GM19467 (cell line): ENCODE data around the gene DPP6.
"Not testable (repeated sequence)": the region's sequence is repeated elsewhere in the genome, so short reads cannot be mapped to it uniquely, and the experiment has no call there.

Source experiments
- ATAC-seq: cut with Tn5 transposase; IDR thresholded peaks from one replicate; pipeline ENCODE4 v1.9.1; 2021; ENCODE audit warnings: mild to moderate bottlenecking, moderate library complexity; ENCODE audit not compliant: unreplicated experiment

DPP6 gene

DNA sequence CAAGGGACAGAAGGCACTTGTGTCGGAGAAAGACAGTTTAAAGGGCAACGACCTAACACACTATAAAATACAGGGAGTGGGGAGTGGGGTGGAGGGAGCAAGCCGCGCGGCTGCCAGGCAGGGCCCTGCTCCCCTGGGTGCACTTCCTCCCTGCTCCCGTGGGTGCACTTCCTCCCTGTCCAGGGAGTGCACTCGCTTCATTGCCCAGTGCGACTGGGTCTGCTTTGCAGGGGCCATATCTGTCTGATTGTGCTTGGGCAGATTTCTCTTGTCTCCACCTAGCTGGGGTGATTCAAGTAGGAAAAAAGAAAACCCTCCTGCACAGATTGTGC is 94.5 kb downstream of the DPP6 start:
- not testable (repeated sequence) for ATAC-seq

DNA sequence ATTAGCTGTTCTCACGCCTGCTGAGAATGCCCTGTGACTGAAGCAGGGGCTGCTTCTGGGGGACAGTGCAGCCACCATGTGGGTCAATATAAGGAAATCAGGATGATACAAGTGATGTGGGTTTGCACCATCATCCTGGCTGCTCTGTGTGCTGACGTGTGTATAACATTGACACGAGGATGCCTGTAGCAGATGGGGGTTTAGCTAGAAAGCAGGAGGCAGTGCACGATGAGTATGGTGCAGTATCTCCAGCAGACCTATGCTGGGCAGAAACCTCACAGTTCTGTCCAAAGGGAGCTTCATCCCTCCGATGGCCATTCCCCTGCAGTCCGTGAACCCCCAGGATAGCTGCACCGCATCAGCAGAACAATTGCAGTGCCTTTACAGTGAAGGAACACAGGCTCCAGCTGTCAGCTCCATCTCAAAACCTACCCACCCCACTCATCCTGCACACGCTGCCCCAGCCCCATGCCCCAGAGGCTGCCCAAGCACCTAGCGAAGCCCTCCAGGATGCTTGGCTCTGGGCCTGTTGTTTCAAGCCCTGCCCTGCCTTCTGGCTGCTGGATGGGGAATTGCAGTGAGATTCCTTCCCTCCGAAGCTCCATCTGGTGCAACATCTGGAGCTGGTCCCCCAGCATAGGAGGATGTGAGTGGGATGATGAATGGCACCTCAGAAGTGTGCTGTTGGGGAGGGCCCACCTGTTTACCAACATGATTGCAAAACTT is 96.8 kb downstream of the DPP6 start:
- ATAC-seq = not testable (repeated sequence)

GRCh38 chr7:154150656-154151055 is 98.5 kb downstream of the DPP6 start:
- ATAC-seq = not testable (repeated sequence)

DNA sequence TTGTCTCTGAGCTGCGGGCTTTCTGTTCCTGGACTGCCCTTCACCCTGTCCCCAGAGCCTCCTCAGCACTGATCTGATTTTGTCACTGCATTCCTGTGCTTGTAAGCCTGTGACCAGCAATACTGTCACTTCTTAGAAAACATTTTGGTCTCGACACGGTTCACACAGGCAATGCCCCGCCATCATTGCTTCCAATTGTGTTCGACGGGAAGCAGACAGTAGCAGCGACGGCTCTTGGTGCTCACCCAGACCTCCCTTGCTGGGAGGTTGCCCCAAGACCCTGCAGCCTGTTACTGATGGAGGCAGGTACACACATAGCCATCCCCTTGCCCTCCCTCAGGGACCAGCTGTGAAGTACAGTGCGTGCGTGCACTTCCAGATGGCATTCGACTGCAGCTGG is 99.1 kb downstream of the DPP6 start:
- not testable (repeated sequence) for ATAC-seq

GRCh38 chr7:154155928-154156327 is 103.7 kb downstream of the DPP6 start:
- ATAC-seq = not testable (repeated sequence)

DNA sequence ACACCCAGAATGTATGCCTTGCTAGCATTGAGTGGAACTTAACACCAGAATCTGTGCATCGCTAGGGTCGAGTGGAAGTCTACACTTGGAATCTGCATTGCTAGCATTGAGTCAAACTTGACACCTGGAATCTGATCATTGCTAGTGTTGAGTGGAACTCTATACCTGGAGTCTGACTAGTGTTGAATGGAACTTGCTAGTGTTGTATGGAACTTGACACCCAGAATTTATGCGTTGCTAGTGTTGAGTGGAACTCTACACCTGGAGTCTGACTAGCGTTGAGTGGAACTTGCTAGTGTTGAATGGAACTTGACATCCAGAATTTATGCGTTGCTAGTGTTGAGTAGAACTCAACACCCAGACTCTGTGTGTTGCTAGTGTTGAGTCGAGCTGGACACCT is 110.7 kb downstream of the DPP6 start:
- ATAC-seq = not testable (repeated sequence)

DNA sequence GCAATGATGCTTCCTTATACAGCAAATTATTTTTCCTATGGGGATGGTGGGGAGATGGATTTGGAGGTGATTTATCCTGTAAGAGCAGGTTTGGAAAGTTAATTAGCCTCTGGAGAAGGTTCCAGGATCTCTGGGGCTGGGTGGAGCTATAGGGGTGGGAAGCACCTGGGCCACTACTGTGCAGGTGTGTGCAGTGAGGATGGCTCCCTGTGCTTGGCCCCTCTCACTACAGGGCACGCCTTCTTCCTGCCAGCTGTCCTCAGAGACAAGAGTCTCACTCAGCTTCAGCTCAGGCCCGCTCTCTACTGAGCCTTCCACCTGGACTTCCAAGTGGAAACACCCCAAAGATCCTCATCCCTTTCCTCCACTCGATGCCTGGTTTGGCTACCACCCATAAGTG is 111.4 kb downstream of the DPP6 start:
- ATAC-seq = not testable (repeated sequence)

DNA sequence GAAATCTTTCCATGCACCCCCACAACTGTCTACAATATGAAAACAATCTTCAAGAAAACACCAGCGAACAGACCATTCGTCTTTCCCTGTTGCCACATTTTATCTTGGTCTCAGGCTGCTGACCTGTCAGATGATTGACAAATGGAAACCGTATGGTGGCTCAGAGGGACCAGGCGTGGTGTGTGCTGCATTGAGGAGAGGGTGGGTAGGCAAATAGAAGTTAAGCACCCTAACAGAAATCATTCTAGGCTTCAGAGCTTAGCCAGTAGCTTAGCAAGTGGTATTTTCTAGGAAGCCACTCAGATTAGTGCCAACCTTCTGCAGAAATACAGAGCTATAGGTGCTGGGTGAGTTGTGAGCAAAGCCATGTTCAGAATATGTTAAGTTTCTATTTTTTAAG is 114.9 kb downstream of the DPP6 start:
- ATAC-seq = no peak

- ATAC-seq = no peak
Measured at GRCh38 chr7:154167807-154168206, 115.6 kb downstream of the DPP6 start.

DNA sequence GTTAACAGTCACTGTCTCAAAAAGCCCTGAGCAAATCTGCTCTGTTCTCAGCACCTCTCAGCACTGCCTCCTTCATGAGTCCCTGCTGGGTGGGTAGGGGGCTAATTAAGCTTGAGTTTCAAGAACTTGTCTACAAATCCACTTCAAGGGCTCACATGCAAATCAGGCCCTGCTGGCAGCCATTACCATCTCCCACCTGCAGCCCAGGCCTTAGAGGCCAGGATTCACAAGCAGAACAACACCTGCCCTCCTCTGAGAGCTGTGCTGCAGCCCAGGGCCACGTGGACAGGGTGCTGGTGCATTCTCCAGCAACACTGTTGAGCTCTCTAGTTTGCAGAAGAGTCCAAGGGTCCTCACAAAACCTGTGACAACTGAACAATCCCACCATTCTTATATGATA is 119.2 kb downstream of the DPP6 start:
- ATAC-seq = no peak

GRCh38 chr7:154172236-154172635 is 120.0 kb downstream of the DPP6 start:
- no peak for ATAC-seq

- no peak for ATAC-seq
Measured at GRCh38 chr7:154177584-154177983, 125.4 kb downstream of the DPP6 start.

DNA sequence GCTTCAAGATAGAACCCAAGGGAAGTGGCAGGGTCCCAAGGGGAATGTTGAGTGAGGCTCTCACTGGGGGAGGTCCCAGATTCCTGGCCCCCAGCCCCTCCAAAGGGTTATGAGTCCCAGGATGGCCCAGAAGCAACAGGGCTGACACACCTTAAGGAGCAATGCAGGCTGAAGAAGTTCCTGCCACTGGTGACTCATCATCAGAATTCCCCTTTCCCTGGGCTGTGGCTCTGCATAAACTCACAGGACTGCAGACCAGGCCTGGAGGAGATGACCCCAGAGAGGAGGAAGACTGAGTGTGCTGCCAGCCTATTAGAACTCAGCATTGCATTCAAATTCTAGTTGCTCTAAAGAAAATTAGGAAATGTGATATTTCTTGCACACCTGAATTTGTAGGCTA is 126.7 kb downstream of the DPP6 start:
- no peak for ATAC-seq

- no peak for ATAC-seq
Measured at GRCh38 chr7:154183482-154183881, 131.3 kb downstream of the DPP6 start.

GRCh38 chr7:154183946-154184345 is 131.7 kb downstream of the DPP6 start:
- ATAC-seq = no peak

DNA sequence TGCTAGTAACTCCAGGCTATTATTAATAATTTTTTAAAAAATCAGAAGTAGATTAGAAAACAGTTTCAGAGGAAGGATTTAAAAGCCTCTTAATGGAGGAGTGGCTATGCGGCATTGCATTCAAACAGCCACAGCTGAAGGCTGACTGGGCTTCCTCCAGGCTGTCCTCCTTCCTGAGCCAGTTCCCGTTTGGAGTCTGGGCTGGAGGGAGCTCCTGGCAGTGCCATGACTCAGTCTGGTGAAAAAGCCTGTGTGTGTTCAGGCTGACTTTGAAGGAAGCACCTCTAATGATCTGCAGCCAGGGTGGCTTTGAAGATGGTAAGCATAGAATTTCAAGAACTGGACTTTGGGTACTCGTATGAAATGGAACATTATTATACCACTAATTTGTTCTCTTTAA is 134.6 kb downstream of the DPP6 start:
- no peak for ATAC-seq

DNA sequence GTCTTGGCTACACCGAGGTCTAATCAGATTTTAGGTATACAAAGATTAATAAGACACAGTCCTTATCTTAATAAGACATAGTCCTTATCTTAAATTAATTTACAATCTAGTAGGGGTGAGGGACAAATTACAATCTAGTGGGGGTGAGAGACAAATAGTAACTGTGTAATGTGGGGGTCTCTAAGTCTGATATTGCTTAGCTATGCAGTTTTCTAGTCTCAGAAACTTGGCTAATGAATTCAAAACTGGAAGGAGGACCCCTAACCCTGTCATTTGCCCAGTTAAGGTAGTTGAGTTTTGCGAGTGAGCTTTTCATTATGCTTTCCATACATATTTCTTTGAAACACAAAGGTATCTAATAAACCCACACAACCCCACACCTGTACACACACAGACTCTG is 136.1 kb downstream of the DPP6 start:
- ATAC-seq = no peak

GRCh38 chr7:154195266-154195665 is 143.1 kb downstream of the DPP6 start:
- no peak for ATAC-seq

DNA sequence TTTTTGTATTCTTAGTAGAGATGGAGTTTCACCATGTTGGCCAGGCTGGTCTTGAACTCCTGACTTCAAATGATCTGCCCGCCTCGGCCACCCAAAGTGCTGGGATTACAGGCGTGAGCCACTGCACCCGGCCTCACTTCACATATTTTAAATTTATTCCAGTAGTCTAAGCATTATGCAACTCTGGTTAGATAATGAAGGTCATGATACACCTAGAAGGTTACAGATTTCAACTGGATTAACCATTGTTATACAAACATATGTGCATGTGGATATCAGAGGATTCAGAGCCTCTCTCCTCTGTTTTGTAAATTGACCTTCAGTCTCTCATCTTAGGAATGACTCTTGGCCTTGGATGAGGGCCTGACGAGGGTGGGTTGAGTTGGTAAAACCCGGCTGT is 146.3 kb downstream of the DPP6 start:
- ATAC-seq = no peak

GRCh38 chr7:154200241-154200640 is 148.0 kb downstream of the DPP6 start:
- no peak for ATAC-seq

DNA sequence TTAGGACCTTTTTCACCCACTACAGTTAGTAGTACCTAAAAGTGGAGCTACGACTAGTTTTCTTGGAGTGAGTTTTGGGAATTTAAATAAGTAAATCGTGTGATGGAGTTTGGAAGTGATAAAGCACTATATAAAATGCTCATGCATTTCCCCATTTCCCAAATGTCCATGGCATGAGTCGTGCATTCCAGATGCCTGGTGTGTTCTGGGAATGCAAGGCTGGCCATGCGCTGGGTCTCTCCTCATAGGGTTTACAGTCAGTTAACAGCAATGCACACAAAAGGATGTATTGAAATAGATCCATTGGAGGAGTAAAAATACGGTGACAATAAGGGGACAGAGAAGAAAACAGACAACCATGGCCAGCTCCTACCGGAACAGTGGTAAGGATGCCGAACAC is 149.8 kb downstream of the DPP6 start:
- no peak for ATAC-seq

DNA sequence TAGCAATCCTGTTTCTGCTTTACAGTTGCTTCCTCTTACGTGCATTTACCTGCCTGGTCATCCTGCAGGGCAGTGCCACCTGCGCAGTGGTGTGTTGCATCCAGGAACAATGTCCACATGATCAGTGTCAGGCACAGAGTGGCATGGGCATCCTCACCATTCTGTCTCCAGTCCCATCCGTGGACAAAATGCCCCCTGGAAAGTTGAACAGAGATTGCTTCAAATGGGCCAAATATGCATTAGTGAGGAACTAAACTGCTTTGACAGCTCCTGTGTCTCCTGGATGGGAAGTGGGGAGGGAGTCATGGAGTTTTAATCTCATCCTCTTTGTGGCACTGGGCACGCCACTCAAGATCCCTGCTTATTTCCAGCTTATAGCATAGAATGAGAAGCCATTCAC is 151.8 kb downstream of the DPP6 start:
- no peak for ATAC-seq

- ATAC-seq = no peak
Measured at GRCh38 chr7:154212861-154213260, 160.7 kb downstream of the DPP6 start.
